Eye (tissue), 1 donor: ENCODE measurements around the gene HPN.

ENCODE experiments used
- DNase-seq: peaks from one replicate; pipeline ENCODE4 v3.0.0-alpha.2; 2015

The HPN gene

DNA sequence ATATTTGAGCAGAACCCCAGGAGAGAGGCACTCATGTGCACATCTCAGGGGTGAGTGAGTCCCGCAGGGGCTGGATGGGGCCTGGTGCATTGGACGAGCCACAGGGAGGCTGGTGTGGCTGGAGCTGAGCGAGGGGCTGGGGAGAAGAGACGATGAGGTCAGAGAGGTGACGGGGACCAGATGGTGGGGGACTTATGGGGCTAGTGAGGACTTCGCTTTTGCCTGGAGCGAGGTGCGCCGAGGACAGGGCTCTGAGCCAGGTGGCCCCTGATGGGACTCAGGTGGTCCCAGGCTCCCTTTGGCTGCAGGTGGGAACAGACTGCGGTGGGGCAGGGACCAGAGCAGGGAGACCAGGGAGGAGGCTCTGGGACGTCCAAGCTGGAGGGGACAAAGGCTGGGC is 67.2 kb downstream of the HPN start:
- no peak for DNase-seq

DNA sequence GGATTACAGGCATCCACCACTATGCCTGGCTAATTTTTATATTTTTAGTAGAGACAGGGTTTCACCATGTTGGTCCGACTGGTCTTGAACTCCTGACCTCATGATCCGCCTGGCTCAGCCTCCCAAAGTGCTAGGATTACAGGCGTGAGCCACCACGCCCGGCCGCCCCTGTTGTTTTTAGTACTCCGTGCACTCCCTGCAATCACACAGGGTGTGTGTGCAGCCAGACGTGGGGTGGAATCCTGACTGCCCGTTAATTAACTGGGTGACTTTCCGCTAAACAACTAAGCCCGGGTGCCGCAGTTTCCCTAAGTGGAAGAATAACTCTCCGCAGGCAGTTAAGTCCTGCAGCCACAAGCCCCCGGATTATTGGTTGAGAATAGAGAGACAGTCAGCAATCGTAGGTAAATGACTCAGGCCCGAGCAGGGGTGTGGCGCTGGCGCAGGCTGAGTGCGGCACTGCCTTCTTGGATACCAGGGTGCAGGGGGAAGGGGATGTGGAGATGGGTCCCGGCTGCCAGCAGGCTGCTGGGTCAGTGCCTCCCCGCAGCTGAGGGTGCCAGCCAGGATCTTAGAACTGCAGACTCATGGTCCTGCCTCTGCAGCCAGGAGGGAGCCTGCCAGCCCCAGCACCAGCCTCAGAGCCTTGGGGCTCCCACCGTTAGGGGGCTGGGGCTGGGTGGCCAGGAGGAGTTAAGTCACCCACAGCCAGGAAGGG is 68.0 kb downstream of the HPN start:
- no peak for DNase-seq

DNA sequence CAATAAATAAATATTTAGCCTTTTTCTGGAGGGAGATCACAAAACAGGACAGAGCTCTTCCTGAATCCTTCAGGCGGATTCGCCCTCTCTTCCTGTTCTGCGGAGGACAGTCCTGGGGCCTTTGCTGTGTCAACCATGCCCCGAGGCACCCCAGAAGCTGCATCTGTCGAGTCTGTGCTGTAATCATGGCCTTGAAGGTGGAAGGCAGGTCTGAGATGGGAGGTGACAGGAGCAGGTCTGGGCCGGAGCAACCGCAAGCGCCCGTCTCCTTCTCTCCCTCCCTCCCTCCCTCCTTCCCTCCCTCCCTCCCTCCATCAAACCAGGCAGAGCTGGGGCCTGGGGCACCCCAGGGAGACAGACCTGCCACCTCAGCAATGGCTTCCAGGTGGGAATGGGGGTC is 69.5 kb downstream of the HPN start:
- no peak for DNase-seq

DNA sequence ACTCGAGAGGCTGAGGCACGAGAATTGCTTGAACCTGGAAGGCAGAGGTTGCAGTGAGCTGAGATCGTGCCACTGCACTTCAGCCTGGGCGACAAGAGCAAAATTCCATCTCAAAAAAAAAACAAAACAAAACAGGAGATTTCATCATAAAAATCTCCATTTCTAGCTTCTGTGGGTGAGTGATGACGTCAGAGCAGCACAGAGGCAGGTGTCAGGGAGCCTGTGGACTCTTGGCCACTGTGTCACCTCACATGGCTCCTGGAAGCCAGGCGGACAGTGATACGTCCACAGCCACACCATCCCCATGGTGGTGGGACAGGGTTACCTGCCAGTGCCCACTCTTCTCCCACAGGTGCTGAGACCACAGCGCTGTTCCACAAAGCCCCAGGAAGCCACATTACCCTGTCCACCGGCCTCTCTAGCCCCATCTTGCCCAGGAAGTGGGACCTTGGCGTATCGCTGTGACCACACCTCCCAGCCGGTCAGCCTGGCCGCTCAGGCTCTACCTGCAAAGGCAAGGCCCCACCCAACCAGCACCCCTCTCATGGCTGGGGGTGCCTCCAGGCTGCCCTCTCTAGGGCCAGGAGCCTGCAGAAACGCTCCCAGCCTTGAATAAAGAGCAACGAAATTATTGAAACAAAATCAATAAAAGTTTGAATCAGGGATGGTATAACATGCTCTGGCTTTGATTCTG is 71.6 kb downstream of the HPN start:
- DNase-seq: no peak

DNA sequence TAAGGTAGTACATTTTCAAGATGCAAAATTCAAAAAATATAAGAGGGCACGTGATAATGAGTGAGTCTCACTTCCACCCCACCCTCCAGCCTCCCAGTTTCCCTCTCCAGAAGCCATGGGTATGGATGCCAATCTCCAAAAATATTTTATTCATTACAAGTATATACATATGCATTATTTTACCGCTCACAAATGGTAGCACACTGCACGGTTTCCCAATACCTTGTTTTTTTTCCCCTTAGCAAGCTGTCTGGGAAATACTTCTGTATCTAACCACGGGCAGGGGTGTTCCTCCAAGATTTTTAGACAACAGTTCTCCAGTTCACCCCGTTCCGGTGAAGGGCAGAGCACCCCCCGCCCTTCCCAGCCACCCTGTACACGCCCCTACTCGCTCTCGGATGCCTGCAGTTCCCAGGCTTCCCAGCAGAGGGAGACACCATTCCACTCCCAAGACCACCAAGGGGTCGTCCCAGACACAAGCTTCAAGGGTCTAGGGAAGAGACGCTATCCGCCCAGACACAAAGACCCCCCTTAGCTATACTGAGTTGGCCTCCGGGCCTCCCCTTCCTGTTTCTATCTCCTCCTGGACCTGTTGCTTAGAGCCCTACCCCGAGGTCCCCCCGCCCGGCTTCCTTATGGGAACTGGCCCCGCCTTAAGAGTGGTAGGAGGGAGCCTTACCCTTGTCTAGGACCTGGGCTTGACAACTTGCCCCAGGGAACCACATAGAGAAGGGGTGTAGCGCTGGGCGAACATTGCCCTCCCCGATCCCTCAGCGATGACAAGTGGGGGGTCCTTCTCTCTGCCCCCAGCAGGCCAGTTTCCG is 73.0 kb downstream of the HPN start:
- DNase-seq: peak; percentile 98

DNA sequence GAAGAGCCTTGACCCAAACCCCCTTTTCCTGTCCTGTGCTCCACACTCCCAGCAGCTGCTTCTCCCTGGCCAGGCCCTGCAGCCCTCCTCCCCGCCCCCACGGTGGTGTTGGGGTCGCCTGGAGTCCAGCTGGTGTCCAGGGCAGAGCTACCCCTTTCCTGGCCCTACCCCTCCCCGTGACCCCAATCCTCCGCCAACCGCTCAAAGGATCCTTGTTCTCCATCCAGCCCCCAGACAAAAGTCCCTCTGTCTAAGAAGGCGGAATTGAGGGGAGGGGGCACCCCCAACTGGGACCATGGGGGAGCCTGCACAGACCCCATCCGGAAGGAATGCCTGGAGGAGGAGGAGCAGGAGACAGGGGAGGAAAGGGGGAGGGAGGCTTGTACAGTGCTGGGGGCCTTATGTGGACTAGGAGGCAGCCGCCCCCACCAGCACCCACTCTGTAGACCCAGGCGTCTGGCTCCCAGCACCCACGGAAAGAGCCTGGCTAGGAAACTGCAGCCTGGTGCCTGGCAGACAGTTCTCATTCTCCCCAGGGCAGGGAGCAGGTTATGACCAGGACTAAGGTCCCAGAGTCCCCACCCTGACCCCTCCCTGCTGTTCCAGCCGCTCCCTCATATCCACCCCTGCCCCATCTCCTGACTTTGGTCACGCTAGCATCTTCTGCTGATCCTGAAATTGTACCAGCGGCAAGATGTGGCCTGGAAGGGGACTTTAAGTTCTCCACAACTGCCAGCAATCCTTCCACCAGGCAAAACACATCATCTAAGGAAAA is 73.8 kb downstream of the HPN start, which contains the start of gene FXYD3:
FXYD3 (plus strand) TSS at position 647 of the 775 bp plus-strand sequence. CDS start 3,554 bp downstream, outside the sequence.
- DNase-seq: peak; percentile 90
